GM12878 (cell line): Measurements from ENCODE around the gene MAPK8IP1. TPM values are rescaled to one million over a fixed set of nuclear protein-coding genes. Genes with fewer than 3 reads are reported as not detected.
"Not testable (repeated sequence)": the region's sequence is repeated elsewhere in the genome, so short reads cannot be mapped to it uniquely, and the experiment has no call there.

Source experiments
- ATAC-seq: fragments of 200-7000 bp; cut with Tn5 transposase; 3 replicates; pipeline ENCODE4 v1.9.1; 2020; ENCODE audit warnings: mild to moderate bottlenecking, moderate library complexity
- BruUV-seq: library from RNA; stranded (reverse); fragments of 400-500 nt; replicated peaks from 2 replicates; lab custom pipeline; 2021; lab: Mats Ljungman, UMichigan
- CTCF ChIA-PET: fragments of 300-600 bp; sonication (Branson Sonifier 250); formaldehyde crosslinking; extraction: SDS; loops from one replicate; lab custom pipeline; 2021; ENCODE audit warnings: inconsistent platforms; lab: Yijun Ruan, JAX
- POLR2A ChIA-PET: fragments of 350-600 bp; formaldehyde crosslinking; extraction: SDS; loops from one replicate; lab custom pipeline; 2021; ENCODE audit warnings: inconsistent platforms; lab: Charles Lee
- RAD21 ChIA-PET: fragments of 300-600 bp; sonication (Branson Sonifier 250); formaldehyde crosslinking; loops from one replicate; lab custom pipeline; 2023; ENCODE audit warnings: antibody characterized with exemption; ENCODE audit not compliant: unreplicated experiment; lab: Charles Lee
- SMC1A ChIA-PET: fragments of 300-600 bp; sonication (Branson Sonifier 250); formaldehyde crosslinking; loops from one replicate; lab custom pipeline; 2023; ENCODE audit not compliant: unreplicated experiment, uncharacterized antibody; lab: Charles Lee
- DNase-seq: peaks from one replicate; pipeline ENCODE4 v3.0.0-alpha.2; 2011; ENCODE audit warnings: low read depth, low spot score
- FAIRE-seq: peaks from 3 replicates; lab custom pipeline; 2011; peaks lifted over from hg19 to GRCh38; lab: Jason Lieb, UNC
- H2AFZ ChIP-seq: 2 replicates; pipeline ENCODE4 v1.6.0; 2011; ENCODE audit warnings: low read depth, low read length, control low read depth; ENCODE audit not compliant: control insufficient read depth
- H3K27ac ChIP-seq: 2 replicates; pipeline ENCODE4 v1.5.1; 2011; ENCODE audit warnings: control low read depth; ENCODE audit not compliant: control insufficient read depth, insufficient read depth
- H3K27me3 ChIP-seq, 2 experiments: replicated peaks in 1 of 2; 2 replicates each; pipeline versions ENCODE4 v1.6.0 to v1.6.1; 2011; ENCODE audit warnings: low read length in 1 of 2; ENCODE audit not compliant: control insufficient read depth in 2 of 2, insufficient read depth in 2 of 2
- H3K36me3 ChIP-seq, 2 experiments: 2 replicates each; pipeline ENCODE4 v1.5.1; 2011; ENCODE audit warnings: low read length in 1 of 2; ENCODE audit not compliant: control insufficient read depth in 2 of 2, insufficient read depth in 2 of 2
- H3K4me1 ChIP-seq: 2 replicates; pipeline ENCODE4 v1.6.1; 2011; ENCODE audit warnings: mild to moderate bottlenecking, low read length, moderate library complexity, mixed read lengths; ENCODE audit not compliant: control insufficient read depth, insufficient read depth
- H3K4me2 ChIP-seq: 2 replicates; pipeline ENCODE4 v1.6.0; 2011; ENCODE audit warnings: control low read depth; ENCODE audit not compliant: control insufficient read depth, insufficient read depth
- H3K4me3 ChIP-seq: fragments of 200-600 bp; sonication (generic); 2 replicates; pipeline ENCODE4 v1.5.1; 2016
- H3K79me2 ChIP-seq: 2 replicates; pipeline ENCODE4 v1.6.0; 2011; ENCODE audit warnings: low read length; ENCODE audit not compliant: control insufficient read depth, insufficient read depth
- H3K9ac ChIP-seq: 2 replicates; pipeline ENCODE4 v1.8.0; 2011; ENCODE audit warnings: low read length, control low read depth, mixed read lengths; ENCODE audit not compliant: control insufficient read depth, insufficient read depth
- H3K9me3 ChIP-seq: replicated peaks from 3 replicates; pipeline ENCODE4 v1.5.1; 2011; ENCODE audit warnings: mild to moderate bottlenecking, low read length; ENCODE audit not compliant: control insufficient read depth, insufficient read depth
- H4K20me1 ChIP-seq: 2 replicates; pipeline ENCODE4 v1.6.0; 2011; ENCODE audit not compliant: control insufficient read depth, insufficient read depth
- BHLHE40 ChIP-seq, 2 experiments: fragments of 450-650 bp in 1 of 2; IDR thresholded peaks; 2 replicates each; pipeline ENCODE4 v1.6.1; 2011 to 2017; ENCODE audit warnings: low read depth in 2 of 2, borderline replicate concordance in 1 of 2, improper control_type of control experiment in 1 of 2, low read length in 1 of 2, mild to moderate bottlenecking in 1 of 2
- EGR1 ChIP-seq, 2 experiments: IDR thresholded peaks; 1 replicate in 1 of 2; 2 replicates in 1 of 2; pipeline ENCODE4 v1.6.1; 2011 to 2012; ENCODE audit warnings: low read depth in 2 of 2, low read length in 2 of 2, borderline replicate concordance in 1 of 2, mild to moderate bottlenecking in 1 of 2, moderate library complexity in 1 of 2
- ZZZ3 ChIP-seq: IDR thresholded peaks from 2 replicates; pipeline ENCODE4 v1.6.1; 2011; ENCODE audit warnings: low read depth; ENCODE audit not compliant: control insufficient read depth, insufficient read length
- WGBS: methylation state at CpG from one replicate; pipeline ENCODE4 v1.1.6; 2016; ENCODE audit warnings: low lambda C conversion rate; ENCODE audit not compliant: insufficient replicate concordance, insufficient coverage; ENCODE audit errors: missing lambda C conversion rate; 5-methylcytosine and 5-hydroxymethylcytosine counted together
- in situ Hi-C: fragments of 300-500 bp; cut with MboI; formaldehyde crosslinking; loops from 9 replicates; pipeline ENCODE4 v1.14.3; 2018; ENCODE audit warnings: mixed read lengths
- intact Hi-C: fragments of 100-400 bp; cut with micrococcal nuclease; formaldehyde crosslinking; loops from one replicate; pipeline ENCODE4 v1.14.2; 2022; ENCODE audit not compliant: unreplicated experiment
- polyA plus RNA-seq, 11 experiments: library from polyadenylated mRNA; depleted of rRNA in 4 of 11; unstranded in 6 of 11; stranded (reverse) in 5 of 11; fragments of >200 nt; fragmentation: Nextera tagmentation in 4 of 11; fragmentation: Illumina TruSeq in 1 of 11; extraction: Ambion mirVana in 4 of 11; extraction: Trizol in 1 of 11; gene quantifications; 1 replicate in 1 of 11; 2 replicates in 10 of 11; pipeline versions ENCODE4 v1.2.1 to v1.2.3, GENCODE V29; 2011 to 2016; ENCODE audit warnings: inconsistent platforms in 2 of 11, missing spikeins in 2 of 11, low read depth in 1 of 11
- total RNA-seq, 4 experiments: library from RNA; depleted of rRNA in 3 of 4; stranded (reverse); fragments of >200 nt in 3 of 4; fragmentation: Illumina TruSeq in 1 of 4; extraction: Trizol in 1 of 4; gene quantifications; 2 replicates each; pipeline versions ENCODE4 v1.2.1 to v1.2.3, GENCODE V29; 2013 to 2021

Gene MAPK8IP1
- total and polyA plus RNA-seq, 10 of the 15 experiments (the other 5 are each of a cell fraction or from before 2014, with no cell fraction given): 0.04 to 0.44 (median 0.11) TPM; not detected in 2

- POLR2A ChIA-PET: no interaction called here
- FAIRE-seq: no peak
- no peak overlapping the region for H3K9ac ChIP-seq
- no peak overlapping the region for H3K27ac ChIP-seq
- TF ChIP-seq EGR1 (IDR thresholded peaks at IDR 0.05; ENCODE audit: borderline replicate concordance in 1 of 2, low read depth in 2 of 2, low read length in 2 of 2): 0 out of 3 replicates have a peak, but pooled peaks of 1 of the 2 experiments have one; percentile 5
- peak in 1 of 2 experiments; percentile 69; a peak in 2 of 4 replicates for TF ChIP-seq BHLHE40 (IDR thresholded peaks at IDR 0.05; ENCODE audit: borderline replicate concordance in 1 of 2, low read depth in 2 of 2, low read length in 1 of 2)
- TF ChIP-seq ZZZ3: no peak
- no TSS peak for BruUV-seq
- no peak for ATAC-seq
- H3K27me3 ChIP-seq: no peaks in the 10 kb centered on the region
- H3K79me2 ChIP-seq: no peaks in the 10 kb centered on the region
- peaks cover 2% of the 10 kb centered on the region; the same call in 1 of the 2 replicates for H3K4me1 ChIP-seq
- DNase-seq: no peak
- RAD21 ChIA-PET: interaction anchor here (0.8 to 1.2 kb wide), 2 partner anchors 22 to 126 kb away, joined by 3 read pairs; no protein-coding TSS in a partner anchor
- in situ Hi-C loops (no loop called here), intact Hi-C loops (no loop called here)
- H3K4me3 ChIP-seq: no peak overlapping the region
- no peak overlapping the region for H2AFZ ChIP-seq
- CTCF ChIA-PET: interaction anchor here (0.7 kb wide), 1 partner anchor 237 kb away, joined by 3 read pairs; no protein-coding TSS in a partner anchor
- WGBS: 32% methylated on average over 6 of the region's 6 CpGs
- H3K9me3 ChIP-seq: no peaks in the 10 kb centered on the region
- no peaks in the 10 kb centered on the region for H4K20me1 ChIP-seq
- SMC1A ChIA-PET: no interaction called here
- no peak overlapping the region for H3K4me2 ChIP-seq
- H3K36me3 ChIP-seq: no peaks in the 10 kb centered on the region
Measured at GRCh38 chr11:45839204-45839603, 46.2 kb upstream of the MAPK8IP1 start.

- BruUV-seq, DNase-seq, H4K20me1 ChIP-seq, H2AFZ ChIP-seq, H3K9ac ChIP-seq, H3K36me3 ChIP-seq, H3K4me3 ChIP-seq, ATAC-seq, H3K4me2 ChIP-seq, H3K9me3 ChIP-seq, FAIRE-seq, H3K4me1 ChIP-seq, H3K27ac ChIP-seq, RAD21 ChIA-PET, SMC1A ChIA-PET, H3K79me2 ChIP-seq, H3K27me3 ChIP-seq, CTCF ChIA-PET, in situ Hi-C loops, POLR2A ChIA-PET: not testable (repeated sequence)
- intact Hi-C loops: loop anchor here (10.0 kb wide), 2 partner anchors 165 to 285 kb away; partner anchors contain the start of gene PHF21A
- 74% methylated on average over 12 of the region's 13 CpGs for WGBS
Measured at GRCh38 chr11:45840251-45840650, 45.2 kb upstream of the MAPK8IP1 start.
